Stimulated activated CD4-positive, alpha-beta T cell treated with anti-CD3 and anti-CD28 coated beads, Interleukin-4, amount 100 ng/mL, for 24 hours (primary cell): ENCODE measurements around the gene HPCAL1.

Experiments
- DNase-seq: peaks from one replicate; pipeline ENCODE4 v3.0.0-alpha.2; 2020

HPCAL1 gene

GRCh38 chr2:10475221-10475722 is 172.6 kb downstream of the HPCAL1 start:
- no peak for DNase-seq

- DNase-seq = no peak
Measured at GRCh38 chr2:10475811-10476660, 173.3 kb downstream of the HPCAL1 start.

- DNase-seq = no peak
Measured at GRCh38 chr2:10476723-10477442, 174.2 kb downstream of the HPCAL1 start.
